GOT3 (cell line): Measurements from ENCODE around the gene RPRD1B.

Experiments
- DNase-seq: peaks from one replicate; lab custom pipeline; 2025; ENCODE audit warnings: mixed read lengths; lab: John Stamatoyannopoulos, UW

RPRD1B gene

GRCh38 chr20:38135651-38136420 is 102.3 kb downstream of the RPRD1B start:
- no peak for DNase-seq

- DNase-seq: no peak
These were observed 103.1 kb downstream of the RPRD1B start for GRCh38 chr20:38136421-38137245.

- no peak for DNase-seq
These were observed 104.0 kb downstream of the RPRD1B start for GRCh38 chr20:38137441-38138037.

- DNase-seq: no peak
These were observed 104.7 kb downstream of the RPRD1B start for GRCh38 chr20:38138086-38138778.

GRCh38 chr20:38139156-38139912 is 105.8 kb downstream of the RPRD1B start:
- no peak for DNase-seq

GRCh38 chr20:38139977-38140753 is 106.6 kb downstream of the RPRD1B start:
- DNase-seq: no peak

GRCh38 chr20:38141204-38141888 is 107.8 kb downstream of the RPRD1B start:
- DNase-seq: no peak
